Thyroid gland (tissue), 4 donors: Measurements from ENCODE around the gene AK8.
A peak's percentile ranks its signal among the peaks of the same experiment; 100 is the strongest.

Experiments
- POLR2A ChIP-seq, 2 donors: fragments of 450-650 bp; IDR thresholded peaks; one replicate each; pipeline ENCODE4 v1.6.1; 2017; ENCODE audit warnings: antibody characterized with exemption in 2 of 2, mild to moderate bottlenecking in 2 of 2, moderate library complexity in 1 of 2
- TF ChIP-seq, protein P1 (sequence below), 6 experiments: fragments of 200-600 bp in 3 of 6; fragments of 450-650 bp in 3 of 6; sonication (generic) in 3 of 6; IDR thresholded peaks; one replicate each; pipeline ENCODE4 v1.5.1; 2016 to 2019; ENCODE audit warnings: antibody characterized with exemption in 6 of 6, mild to moderate bottlenecking in 2 of 6, inconsistent platforms in 1 of 6, moderate library complexity in 1 of 6

GRCh38 chr9:132768932-132769905 is 108.9 kb downstream of the AK8 start:
- TF ChIP-seq, protein P1, sequence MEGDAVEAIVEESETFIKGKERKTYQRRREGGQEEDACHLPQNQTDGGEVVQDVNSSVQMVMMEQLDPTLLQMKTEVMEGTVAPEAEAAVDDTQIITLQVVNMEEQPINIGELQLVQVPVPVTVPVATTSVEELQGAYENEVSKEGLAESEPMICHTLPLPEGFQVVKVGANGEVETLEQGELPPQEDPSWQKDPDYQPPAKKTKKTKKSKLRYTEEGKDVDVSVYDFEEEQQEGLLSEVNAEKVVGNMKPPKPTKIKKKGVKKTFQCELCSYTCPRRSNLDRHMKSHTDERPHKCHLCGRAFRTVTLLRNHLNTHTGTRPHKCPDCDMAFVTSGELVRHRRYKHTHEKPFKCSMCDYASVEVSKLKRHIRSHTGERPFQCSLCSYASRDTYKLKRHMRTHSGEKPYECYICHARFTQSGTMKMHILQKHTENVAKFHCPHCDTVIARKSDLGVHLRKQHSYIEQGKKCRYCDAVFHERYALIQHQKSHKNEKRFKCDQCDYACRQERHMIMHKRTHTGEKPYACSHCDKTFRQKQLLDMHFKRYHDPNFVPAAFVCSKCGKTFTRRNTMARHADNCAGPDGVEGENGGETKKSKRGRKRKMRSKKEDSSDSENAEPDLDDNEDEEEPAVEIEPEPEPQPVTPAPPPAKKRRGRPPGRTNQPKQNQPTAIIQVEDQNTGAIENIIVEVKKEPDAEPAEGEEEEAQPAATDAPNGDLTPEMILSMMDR (IDR thresholded peaks at IDR 0.05), result peak in 5 of 6 experiments; percentile 36 to 57 (median 38)
- peak in 1 of 2 donors; percentile 30 for TF ChIP-seq POLR2A (IDR thresholded peaks at IDR 0.05)
